Endothelial cell of umbilical vein (primary cell): ENCODE measurements around the gene KCNMA1.

Experiments used
- EZH2 ChIP-seq: IDR thresholded peaks from 2 replicates; pipeline ENCODE4 v1.6.1; 2012; ENCODE audit warnings: borderline replicate concordance, low read depth, mild to moderate bottlenecking, moderate library complexity, low read length, inconsistent platforms; ENCODE audit not compliant: severe bottlenecking
- FOS ChIP-seq: IDR thresholded peaks from 2 replicates; pipeline ENCODE4 v1.6.1; 2011; ENCODE audit warnings: mild to moderate bottlenecking, low read length, moderate library complexity, borderline replicate concordance; ENCODE audit not compliant: insufficient read depth
- MAX ChIP-seq: IDR thresholded peaks from 2 replicates; pipeline ENCODE4 v1.6.1; 2011; ENCODE audit not compliant: insufficient read depth, insufficient read length
- POLR2A ChIP-seq: IDR thresholded peaks from 2 replicates; pipeline ENCODE4 v1.6.1; 2012; ENCODE audit warnings: low read depth, mild to moderate bottlenecking, control low read depth, low read length
- POLR2AphosphoS5 ChIP-seq: IDR thresholded peaks from 2 replicates; pipeline ENCODE4 v1.6.1; 2012; ENCODE audit warnings: low read depth, mild to moderate bottlenecking, control low read depth, low read length, moderate library complexity; ENCODE audit not compliant: insufficient read depth
- TF ChIP-seq, protein P1 (sequence below), 2 donors: IDR thresholded peaks; 1 replicate in 1 of 2; 2 replicates in 1 of 2; pipeline ENCODE4 v1.5.1; 2011; ENCODE audit warnings: low read length in 2 of 2, mild to moderate bottlenecking in 2 of 2, moderate library complexity in 2 of 2, control low read depth in 1 of 2, inconsistent platforms in 1 of 2, low read depth in 1 of 2; ENCODE audit not compliant: insufficient read depth in 1 of 2; ENCODE audit errors: extremely low read depth in 1 of 2

GRCh38 chr10:77348751-77349150 lies 288.9 kb downstream of the KCNMA1 start:
- no peak for TF ChIP-seq POLR2A
- no peak for TF ChIP-seq EZH2
- TF ChIP-seq, protein P1, sequence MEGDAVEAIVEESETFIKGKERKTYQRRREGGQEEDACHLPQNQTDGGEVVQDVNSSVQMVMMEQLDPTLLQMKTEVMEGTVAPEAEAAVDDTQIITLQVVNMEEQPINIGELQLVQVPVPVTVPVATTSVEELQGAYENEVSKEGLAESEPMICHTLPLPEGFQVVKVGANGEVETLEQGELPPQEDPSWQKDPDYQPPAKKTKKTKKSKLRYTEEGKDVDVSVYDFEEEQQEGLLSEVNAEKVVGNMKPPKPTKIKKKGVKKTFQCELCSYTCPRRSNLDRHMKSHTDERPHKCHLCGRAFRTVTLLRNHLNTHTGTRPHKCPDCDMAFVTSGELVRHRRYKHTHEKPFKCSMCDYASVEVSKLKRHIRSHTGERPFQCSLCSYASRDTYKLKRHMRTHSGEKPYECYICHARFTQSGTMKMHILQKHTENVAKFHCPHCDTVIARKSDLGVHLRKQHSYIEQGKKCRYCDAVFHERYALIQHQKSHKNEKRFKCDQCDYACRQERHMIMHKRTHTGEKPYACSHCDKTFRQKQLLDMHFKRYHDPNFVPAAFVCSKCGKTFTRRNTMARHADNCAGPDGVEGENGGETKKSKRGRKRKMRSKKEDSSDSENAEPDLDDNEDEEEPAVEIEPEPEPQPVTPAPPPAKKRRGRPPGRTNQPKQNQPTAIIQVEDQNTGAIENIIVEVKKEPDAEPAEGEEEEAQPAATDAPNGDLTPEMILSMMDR (IDR thresholded peaks at IDR 0.05; ENCODE audit: extremely low read depth in 1 of 2, insufficient read depth in 1 of 2, low read depth in 1 of 2, low read length in 2 of 2) = no peak
- no peak for TF ChIP-seq FOS
- TF ChIP-seq POLR2AphosphoS5 = no peak
- no peak for TF ChIP-seq MAX
